ENCODE measurements around the gene GLOD4. TPM values are rescaled to one million over a fixed set of nuclear protein-coding genes. Genes with fewer than 3 reads are reported as not detected.

The GLOD4 gene
- total and polyA plus RNA-seq, 2 of the 4 experiments (the other 2 are of a cell fraction): 26.3 to 36.7 TPM

- no CpG with 5 or more reads among the region's 3 CpGs for WGBS, 2 experiments (ENCODE audit: extremely low coverage in 2 of 2, insufficient read length in 1 of 2)
- no TSS peak for BruUV-seq (replicated peaks)
- dilution Hi-C loops (cut with HindIII; ENCODE audit: low sequenced_read_pairs, unreplicated experiment) (loop anchor here (25.0 kb wide), 1 partner anchor 203 kb away; the partner anchor contains the start of genes NXN and TIMM22), in situ Hi-C loops (cut with MboI; ENCODE audit: low sequenced_read_pairs) (no loop called here), intact Hi-C loops (cut with micrococcal nuclease) (loop anchor here (2.0 kb wide), 1 partner anchor 197 kb away; no protein-coding TSS in a partner anchor)
- H4K91ac ChIP-seq (ENCODE audit: insufficient read depth, low read depth, low read length): no peak overlapping the region
- H2BK120ac ChIP-seq (ENCODE audit: low read depth, low read length): no peak overlapping the region
- no peak overlapping the region for H2BK20ac ChIP-seq (ENCODE audit: low read depth, low read length)
- no peak overlapping the region for H2BK15ac ChIP-seq (ENCODE audit: low read depth, low read length)
- DNase-seq (peak; percentile 37), ATAC-seq (ENCODE audit: low read depth) (no peak)
- H3K9me1 ChIP-seq (ENCODE audit: insufficient read depth, low read length): peaks cover 4% of the 10 kb centered on the region; the same call in 1 of the 2 replicates
- ChIA-PET CTCF (no interaction called here), POLR2A (ENCODE audit: unreplicated experiment) (no interaction called here)
- H3K4me1 ChIP-seq (ENCODE audit: control insufficient read depth, insufficient read depth, low read length): peaks cover 10% of the 10 kb centered on the region; the same call in 1 of the 2 replicates
- no peak overlapping the region for H2AK5ac ChIP-seq (ENCODE audit: low read depth, low read length)
- no peak overlapping the region for H3K56ac ChIP-seq (ENCODE audit: extremely low read depth, insufficient read depth, low read length)
- H3K27me3 ChIP-seq (ENCODE audit: control insufficient read depth, insufficient read depth, low read length): no peaks in the 10 kb centered on the region
- H3K14ac ChIP-seq (replicated peaks; ENCODE audit: low read depth, low read length): no peak overlapping the region
- peaks cover 6% of the 10 kb centered on the region; the same call in 1 of the 2 replicates for H4K20me1 ChIP-seq (ENCODE audit: insufficient read depth, low read length)
- no peak overlapping the region for H3K9ac ChIP-seq (ENCODE audit: low read depth, low read length)
- H2AK9ac ChIP-seq (replicated peaks; ENCODE audit: low read depth, low read length, poor library complexity): no peak overlapping the region
- peaks cover 12% of the 10 kb centered on the region for H3K36me3 ChIP-seq (ENCODE audit: control insufficient read depth, insufficient read depth, low read length)
- no peak overlapping the region for H3K4me2 ChIP-seq (ENCODE audit: low read depth, low read length)
- no peak overlapping the region for H2BK5ac ChIP-seq (ENCODE audit: low read depth, low read length, poor library complexity, severe bottlenecking)
- no peak for TF ChIP-seq MXI1 (IDR thresholded peaks at IDR 0.05; ENCODE audit: borderline replicate concordance, low read depth, low read length)
- no peak for TF ChIP-seq BHLHE40 (IDR thresholded peaks at IDR 0.05; ENCODE audit: low read depth, low read length)
- TF ChIP-seq CEBPB (IDR thresholded peaks at IDR 0.05; ENCODE audit: low read depth, low read length): no peak
- no peak for TF ChIP-seq CHD1 (IDR thresholded peaks at IDR 0.05; ENCODE audit: low read depth, low read length)
- no peak for TF ChIP-seq SMC3 (IDR thresholded peaks at IDR 0.05; ENCODE audit: low read depth, low read length)
- no peak for TF ChIP-seq MAFK (IDR thresholded peaks at IDR 0.05; ENCODE audit: low read depth, low read length)
- no peak for TF ChIP-seq USF2 (IDR thresholded peaks at IDR 0.05; ENCODE audit: low read depth, low read length)
- TF ChIP-seq RFX5 (IDR thresholded peaks at IDR 0.05; ENCODE audit: low read depth, low read length): no peak
- no peak for TF ChIP-seq CTCF (conservative IDR thresholded peaks at IDR 0.05; ENCODE audit: low read depth, low read length)
- TF ChIP-seq MAZ (IDR thresholded peaks at IDR 0.05; ENCODE audit: borderline replicate concordance, low read depth, low read length): no peak
- no peak for TF ChIP-seq POLR2A (IDR thresholded peaks at IDR 0.05; ENCODE audit: low read depth, low read length)
- no peak for TF ChIP-seq NFE2L2 (IDR thresholded peaks at IDR 0.05; ENCODE audit: low read depth, low read length)
- TF ChIP-seq FOS (IDR thresholded peaks at IDR 0.05; ENCODE audit: low read depth, low read length): no peak
- H3K18ac ChIP-seq (ENCODE audit: low read depth, low read length): no peak overlapping the region
- no peak overlapping the region for H3K23ac ChIP-seq (ENCODE audit: low read depth, low read length)
- H3K27ac ChIP-seq (ENCODE audit: insufficient read depth, low read length): no peak overlapping the region
- peaks cover 31 to 59% of the 10 kb centered on the region in 2 experiments for H3K79me1 ChIP-seq (ENCODE audit: low read depth in 1 of 2, low read length in 2 of 2)
- H3K4me3 ChIP-seq (ENCODE audit: insufficient read depth, low read depth, low read length): no peak overlapping the region
- H4K5ac ChIP-seq (ENCODE audit: low read depth, low read length): no peak overlapping the region
- H2AFZ ChIP-seq (replicated peaks; ENCODE audit: low read length, poor library complexity): no peak overlapping the region
- H3K4ac ChIP-seq (ENCODE audit: low read depth, low read length): no peak overlapping the region
- H3K9me3 ChIP-seq (ENCODE audit: control insufficient read depth, insufficient read depth, low read length): no peaks in the 10 kb centered on the region
- H4K8ac ChIP-seq (ENCODE audit: low read depth in 2 of 2, low read length in 2 of 2): no peak overlapping the region
Observed at GRCh38 chr17:784143-784542, 2.1 kb upstream of the GLOD4 start.

Measured in IMR-90 (cell line).